Heart left ventricle (tissue), 16 donors: ENCODE data around the gene HDLBP. TPM values are rescaled to one million over a fixed set of nuclear protein-coding genes. Genes with fewer than 3 reads are reported as not detected.
A peak's percentile ranks its signal among the peaks of the same experiment; 100 is the strongest.

ENCODE experiments used
- ATAC-seq, 4 donors: fragments of 200-7000 bp; cut with Tn5 transposase; one replicate each; pipeline ENCODE4 v1.9.1; 2020 to 2022; ENCODE audit warnings: moderate library complexity in 4 of 4, mild to moderate bottlenecking in 3 of 4, moderate number of reproducible peaks in 1 of 4
- DNase-seq, 5 donors: peaks; one replicate each; pipeline ENCODE4 v3.0.0-alpha.2; 2020
- H3K27ac ChIP-seq, 12 donors: fragments of 200-600 bp; sonication (generic) in 4 of 12; one replicate each; pipeline versions ENCODE4 v1.5.0 to v1.8.0; 2016 to 2022; ENCODE audit warnings: mild to moderate bottlenecking in 2 of 12
- H3K27me3 ChIP-seq, 9 donors: fragments of 200-600 bp; sonication (generic) in 2 of 9; one replicate each; pipeline versions ENCODE4 v1.5.1 to v1.8.0; 2016 to 2022; ENCODE audit warnings: mild to moderate bottlenecking in 3 of 9
- H3K36me3 ChIP-seq, 9 donors: fragments of 200-600 bp; sonication (generic) in 2 of 9; one replicate each; pipeline versions ENCODE4 v1.5.0 to v1.8.0; 2018 to 2022; ENCODE audit warnings: mild to moderate bottlenecking in 2 of 9
- H3K4me1 ChIP-seq, 12 donors: fragments of 200-600 bp; sonication (generic) in 4 of 12; one replicate each; pipeline versions ENCODE4 v1.5.0 to v1.8.0; 2016 to 2022; ENCODE audit warnings: mild to moderate bottlenecking in 3 of 12
- H3K4me3 ChIP-seq, 12 donors: fragments of 200-600 bp; sonication (generic) in 4 of 12; one replicate each; pipeline versions ENCODE4 v1.5.0 to v1.8.0; 2017 to 2022; ENCODE audit warnings: mild to moderate bottlenecking in 9 of 12, moderate library complexity in 4 of 12
- H3K9me3 ChIP-seq, 12 donors: fragments of 200-600 bp; sonication (generic) in 4 of 12; one replicate each; pipeline versions ENCODE4 v1.5.0 to v1.8.0; 2016 to 2022; ENCODE audit warnings: mild to moderate bottlenecking in 1 of 12
- POLR2A ChIP-seq, 2 donors: fragments of 450-650 bp; IDR thresholded peaks; one replicate each; pipeline ENCODE4 v1.6.1; 2017; ENCODE audit warnings: antibody characterized with exemption in 2 of 2, mild to moderate bottlenecking in 2 of 2, moderate library complexity in 2 of 2
- WGBS, 4 donors: extraction: QIAGEN DNeasy Blood & Tissue Kit in 2 of 4; methylation state at CpG; one replicate each; pipeline versions ENCODE4 v1.1.5 to v1.1.7; 2013 to 2018; 5-methylcytosine and 5-hydroxymethylcytosine counted together
- intact Hi-C, 10 donors: fragments of 100-400 bp; cut with DNase I; formaldehyde crosslinking; loops; one replicate each; pipeline versions ENCODE4 v1.11.1 to v1.14.2; 2022
- polyA plus RNA-seq, 2 donors: library from polyadenylated mRNA; stranded (reverse); fragments of 200-250 nt; gene quantifications; one replicate each; pipeline ENCODE4 v1.2.3, GENCODE V29; 2013
- total RNA-seq, 9 donors: library from RNA; depleted of rRNA in 2 of 9; stranded (reverse); fragments of >200 nt in 2 of 9; fragmentation: NEBNext Ultra II Directional in 3 of 9; extraction: Animal tissue kit (Norgen Biotek cat#: 25700) in 3 of 9; gene quantifications; one replicate each; pipeline versions ENCODE4 v1.1.0 to v1.2.4, GENCODE V29; 2016 to 2023
- TF ChIP-seq, protein P1 (sequence below), 12 donors: fragments of 200-600 bp; sonication (generic) in 4 of 12; IDR thresholded peaks; one replicate each; pipeline versions ENCODE4 v1.5.0 to v1.8.0; 2018 to 2022; ENCODE audit warnings: antibody characterized with exemption in 12 of 12, mild to moderate bottlenecking in 5 of 12
- donor health status: ischemic (EF 13 %, LVEDD 7.1; RV severe dilation, severe dysfunction).
- donor health status: healthy with polysubstance abuse.
- donor health status: DM: no; HTN: yes; CAD: no.
- donor health status: DM: no; HTN: no; CAD: no.
- donor health status: ischemic (EF 25% LVEDD 6.9; RV normal size, moderate dysfunction).
- donor health status: ischemic (EF 25% LVEDD 5.7; RV mildly dilated, moderate dysfunction).
- donor health status: healthy.
- donor health status: DM: yes; HTN: yes; CAD: no.
- donor health status: ischemic (EF 35%, LVEDD 5.7; RV mildly dilated, moderate dysfunction).
- donor health status: nonischemic (EF 11% LVEDD 7.7; RV severe dilation, severe dysfunction).
- donor health status: DM: yes; HTN: yes; CAD: no.
- donor health status: PGD.
- donor health status: ischemic (EF 29% LVEDD 5.4; RV normal size, mild dysfunction).
- donor health status: nonischemic (EF 23%, LVEDD 6.1; RV moderate dilation, normal function).

Gene HDLBP
- total and polyA plus RNA-seq, 11 donors: 220 to 407 (median 343) TPM

DNA sequence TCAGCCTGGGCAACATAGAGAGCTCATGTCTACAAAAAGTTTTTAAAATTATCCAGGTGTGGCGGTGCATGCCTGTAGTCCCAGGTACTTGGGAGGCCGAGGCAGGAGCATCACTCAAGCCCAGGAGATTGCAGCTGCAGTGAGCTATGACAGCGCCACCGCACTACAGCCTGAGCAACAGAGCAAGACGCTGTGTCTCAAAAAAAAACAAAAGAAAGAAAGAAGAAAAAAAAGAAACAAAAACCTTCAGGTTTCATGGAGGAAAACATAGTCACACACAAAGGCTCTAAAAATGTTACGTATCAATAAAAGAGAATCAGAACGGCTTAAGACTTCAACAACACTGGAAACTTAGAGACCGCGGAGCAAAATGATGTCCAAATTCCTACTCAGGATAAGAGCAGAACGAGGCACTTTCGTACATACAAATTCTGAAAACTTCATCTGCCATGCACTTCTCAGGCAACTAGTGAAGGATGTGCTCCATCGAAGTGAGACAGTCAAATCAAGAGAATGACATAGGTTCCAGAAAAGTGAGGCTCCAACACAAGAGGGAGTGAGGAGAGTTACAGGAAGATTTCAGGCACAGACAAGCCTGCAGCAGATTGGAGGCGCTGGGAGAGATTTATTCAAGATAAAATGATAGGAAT lies 4.4 kb downstream of the HDLBP start:
- no peak for ATAC-seq
- peaks cover 0 to 59% (median 32%) of the 10 kb centered on the region in 12 donors for H3K4me1 ChIP-seq
- intact Hi-C loops: loop anchor here in 1 of 10 donors (1.0 kb wide), 1 partner anchor 37 kb away; no protein-coding TSS in a partner anchor

DNA sequence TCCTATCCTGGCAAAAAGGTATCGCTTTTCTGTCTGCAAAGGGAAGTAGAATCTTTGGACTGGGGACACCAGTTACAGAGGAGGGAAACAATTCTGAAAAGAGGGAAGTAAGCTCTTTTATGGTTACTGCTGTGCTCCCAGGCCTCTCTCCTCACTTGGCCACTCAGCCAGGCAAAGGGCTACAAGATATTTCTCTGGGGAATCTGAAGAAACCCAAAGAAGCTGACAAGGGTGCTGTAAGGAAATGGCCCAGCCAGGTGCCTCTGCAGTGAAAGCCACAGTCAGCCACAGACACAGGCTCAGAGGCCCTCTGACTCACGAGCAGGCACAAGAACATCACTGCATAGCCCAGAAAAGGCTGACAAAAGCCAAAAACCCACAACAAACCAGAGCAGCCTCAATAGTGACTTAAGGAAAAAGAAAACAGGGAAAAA lies 5.8 kb downstream of the HDLBP start:
- H3K4me1 ChIP-seq: peaks cover 0 to 68% (median 38%) of the 10 kb centered on the region in 12 donors
- H3K9me3 ChIP-seq: no peaks in the 10 kb centered on the region
- peak in 1 of 4 donors; percentile 3 for ATAC-seq
- no peaks in the 10 kb centered on the region for H3K27me3 ChIP-seq
- WGBS, 4 donors: 37 to 68% (median 51%) methylated on average over 2 of the region's 2 CpGs
- intact Hi-C loops: loop anchor here in 1 of 10 donors (5.0 kb wide), 1 partner anchor 37 kb away; no protein-coding TSS in a partner anchor
- H3K27ac ChIP-seq: peak overlapping the region in 2 of 12 donors; percentile 19 to 61
- no peaks in the 10 kb centered on the region for H3K36me3 ChIP-seq
- no peak overlapping the region for H3K4me3 ChIP-seq
- TF ChIP-seq, protein P1, sequence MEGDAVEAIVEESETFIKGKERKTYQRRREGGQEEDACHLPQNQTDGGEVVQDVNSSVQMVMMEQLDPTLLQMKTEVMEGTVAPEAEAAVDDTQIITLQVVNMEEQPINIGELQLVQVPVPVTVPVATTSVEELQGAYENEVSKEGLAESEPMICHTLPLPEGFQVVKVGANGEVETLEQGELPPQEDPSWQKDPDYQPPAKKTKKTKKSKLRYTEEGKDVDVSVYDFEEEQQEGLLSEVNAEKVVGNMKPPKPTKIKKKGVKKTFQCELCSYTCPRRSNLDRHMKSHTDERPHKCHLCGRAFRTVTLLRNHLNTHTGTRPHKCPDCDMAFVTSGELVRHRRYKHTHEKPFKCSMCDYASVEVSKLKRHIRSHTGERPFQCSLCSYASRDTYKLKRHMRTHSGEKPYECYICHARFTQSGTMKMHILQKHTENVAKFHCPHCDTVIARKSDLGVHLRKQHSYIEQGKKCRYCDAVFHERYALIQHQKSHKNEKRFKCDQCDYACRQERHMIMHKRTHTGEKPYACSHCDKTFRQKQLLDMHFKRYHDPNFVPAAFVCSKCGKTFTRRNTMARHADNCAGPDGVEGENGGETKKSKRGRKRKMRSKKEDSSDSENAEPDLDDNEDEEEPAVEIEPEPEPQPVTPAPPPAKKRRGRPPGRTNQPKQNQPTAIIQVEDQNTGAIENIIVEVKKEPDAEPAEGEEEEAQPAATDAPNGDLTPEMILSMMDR (IDR thresholded peaks at IDR 0.05): no peak
- TF ChIP-seq POLR2A (IDR thresholded peaks at IDR 0.05): no peak
- DNase-seq: no peak

More for the DNA sequence above, 4.4 kb downstream of the HDLBP start:
- no peaks in the 10 kb centered on the region for H3K9me3 ChIP-seq
- no peak overlapping the region for H3K27ac ChIP-seq
- no peaks in the 10 kb centered on the region for H3K36me3 ChIP-seq
- 89 to 94% (median 91%) methylated on average over 13 of the region's 13 CpGs for WGBS, 4 donors
- no peak overlapping the region for H3K4me3 ChIP-seq
- no peak for TF ChIP-seq POLR2A (IDR thresholded peaks at IDR 0.05)
- TF ChIP-seq, protein P1 (IDR thresholded peaks at IDR 0.05): no peak
- DNase-seq: no peak
- no peaks in the 10 kb centered on the region for H3K27me3 ChIP-seq

DNA sequence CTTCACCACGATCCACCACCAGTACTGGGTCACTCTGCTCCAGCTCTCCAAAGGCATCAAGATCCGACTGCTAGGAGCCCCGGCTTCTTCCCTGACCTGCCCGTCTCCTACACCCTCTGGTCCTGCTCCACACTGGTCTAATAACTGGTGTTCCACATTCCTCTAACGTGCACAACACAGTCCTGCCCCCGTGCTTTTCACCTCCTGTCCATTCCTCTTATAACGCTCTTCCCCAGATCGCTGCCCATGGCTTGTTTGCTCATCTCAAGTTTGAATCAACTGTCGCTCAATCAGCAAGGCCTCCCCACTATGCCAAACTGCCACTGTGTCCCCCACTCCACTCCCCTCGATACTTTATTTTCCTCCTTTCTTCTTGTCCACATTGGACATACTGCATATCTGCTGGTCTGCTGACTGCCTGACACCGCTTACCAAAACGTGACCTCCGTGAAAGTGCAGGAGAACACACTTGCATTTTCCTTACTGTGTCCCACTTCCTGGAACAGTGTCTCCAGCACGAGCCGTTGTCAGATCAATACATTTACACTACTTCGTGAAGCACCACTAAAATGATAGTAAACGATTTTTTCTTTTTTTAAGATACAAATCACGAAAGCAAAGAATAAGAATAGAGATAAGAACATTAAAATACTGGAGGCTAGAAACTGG lies 6.5 kb downstream of the HDLBP start:
- H3K27ac ChIP-seq: peak overlapping the region in 1 of 12 donors; percentile 61
- H3K4me1 ChIP-seq: peaks cover 0 to 69% (median 39%) of the 10 kb centered on the region in 12 donors
- TF ChIP-seq POLR2A (IDR thresholded peaks at IDR 0.05): no peak
- TF ChIP-seq, protein P1 (IDR thresholded peaks at IDR 0.05): no peak
- 82 to 90% (median 87%) methylated on average over 18 of the region's 18 CpGs for WGBS, 4 donors
- no peak for DNase-seq
- H3K27me3 ChIP-seq: no peaks in the 10 kb centered on the region
- no peaks in the 10 kb centered on the region for H3K9me3 ChIP-seq
- peak in 1 of 4 donors; percentile 6 for ATAC-seq
- H3K4me3 ChIP-seq: no peak overlapping the region
- intact Hi-C loops: loop anchor here in 1 of 10 donors (5.0 kb wide), 1 partner anchor 37 kb away; no protein-coding TSS in a partner anchor
- no peaks in the 10 kb centered on the region for H3K36me3 ChIP-seq

DNA sequence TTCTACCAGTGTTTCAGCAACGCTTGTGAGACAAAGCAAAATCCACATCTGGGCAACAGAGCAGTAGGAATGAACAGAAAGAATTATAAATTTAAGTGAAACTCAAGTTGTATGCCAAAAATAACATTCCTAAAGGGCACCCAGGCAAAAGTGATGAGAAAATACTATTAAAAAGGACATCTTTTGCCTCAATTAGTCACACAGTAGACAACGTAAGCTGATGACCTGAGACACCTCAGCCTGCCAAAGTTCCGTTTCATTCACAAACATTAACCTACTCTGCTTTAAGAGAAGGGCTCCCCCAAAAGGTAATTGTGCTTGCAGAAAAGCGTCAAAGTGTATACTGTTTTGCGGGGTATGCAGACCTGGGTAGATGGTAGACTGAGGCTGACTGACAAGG lies 7.2 kb downstream of the HDLBP start:
- H3K4me3 ChIP-seq: no peak overlapping the region
- 86 to 92% (median 88%) methylated on average over 4 to 5 of the region's 5 CpGs for WGBS, 4 donors
- no peaks in the 10 kb centered on the region for H3K27me3 ChIP-seq
- H3K9me3 ChIP-seq: no peaks in the 10 kb centered on the region
- TF ChIP-seq POLR2A (IDR thresholded peaks at IDR 0.05): no peak
- TF ChIP-seq, protein P1 (IDR thresholded peaks at IDR 0.05): no peak
- no peaks in the 10 kb centered on the region for H3K36me3 ChIP-seq
- H3K27ac ChIP-seq: no peak overlapping the region
- DNase-seq (no peak), ATAC-seq (no peak)
- peaks cover 0 to 69% (median 39%) of the 10 kb centered on the region in 12 donors for H3K4me1 ChIP-seq
- intact Hi-C loops: loop anchor here in 1 of 10 donors (5.0 kb wide), 1 partner anchor 36 kb away; no protein-coding TSS in a partner anchor
